Astrocyte (in vitro differentiated cells and primary cell): Measurements from ENCODE around the gene GJA10.

Experiments
- CTCF ChIP-seq: IDR thresholded peaks from 2 replicates; pipeline ENCODE4 v1.5.1; 2011; ENCODE audit warnings: low read depth, mild to moderate bottlenecking, inconsistent platforms, low read length, moderate library complexity; ENCODE audit not compliant: insufficient read depth
- EZH2 ChIP-seq: IDR thresholded peaks from 2 replicates; pipeline ENCODE4 v1.6.1; 2012; ENCODE audit warnings: mild to moderate bottlenecking, low read length, inconsistent platforms; ENCODE audit not compliant: insufficient read depth

- no peak for TF ChIP-seq CTCF
- no peak for TF ChIP-seq EZH2
Measured at GRCh38 chr6:89888138-89888514, 6.1 kb upstream of the GJA10 start.
